ENCODE data around the gene PDXDC1. TPM values are rescaled to one million over a fixed set of nuclear protein-coding genes. Genes with fewer than 3 reads are reported as not detected.
"Not testable (repeated sequence)": the region's sequence is repeated elsewhere in the genome, so short reads cannot be mapped to it uniquely, and the experiment has no call there.

The PDXDC1 gene
- total RNA-seq, 1 donor from 2014 or later: 58.5 TPM

- intact Hi-C loops (cut with DNase I); H3K9me3 ChIP-seq; H3K4me3 ChIP-seq; H3K27me3 ChIP-seq; H3K4me1 ChIP-seq; H3K27ac ChIP-seq: not testable (repeated sequence)
- DNase-seq (ENCODE audit: low spot score in 2 of 2): peak in 1 of 2 donors; percentile 45
- peaks cover 50 to 62% of the 10 kb centered on the region in 2 donors for H3K36me3 ChIP-seq
These were observed 54.9 kb downstream of the PDXDC1 start for GRCh38 chr16:15029749-15030148.

GRCh38 chr16:15031179-15031578 is 56.4 kb downstream of the PDXDC1 start:
- Histone ChIP-seq H3K4me3 (no peak overlapping the region), H3K36me3 (peaks cover 63 to 76% of the 10 kb centered on the region in 2 donors), H3K27me3 (no peaks in the 10 kb centered on the region), H3K9me3 (no peaks in the 10 kb centered on the region), H3K27ac (no peak overlapping the region), H3K4me1 (no peaks in the 10 kb centered on the region)
- intact Hi-C loops (cut with DNase I): no loop called here
- peak in 1 of 2 donors; percentile 61 for DNase-seq (ENCODE audit: low spot score in 2 of 2)
- no peak for TF ChIP-seq CTCF (IDR thresholded peaks at IDR 0.05)

- Histone ChIP-seq H3K36me3 (peaks cover 66 to 80% of the 10 kb centered on the region in 2 donors), H3K27me3 (no peaks in the 10 kb centered on the region), H3K4me3 (no peak overlapping the region), H3K9me3 (no peaks in the 10 kb centered on the region), H3K4me1 (no peaks in the 10 kb centered on the region), H3K27ac (no peak overlapping the region)
- peak in 1 of 2 donors; percentile 47 for DNase-seq (ENCODE audit: low spot score in 2 of 2)
- TF ChIP-seq CTCF (IDR thresholded peaks at IDR 0.05): no peak
- intact Hi-C loops (cut with DNase I): no loop called here
These were observed 56.8 kb downstream of the PDXDC1 start for GRCh38 chr16:15031586-15031985.

- Histone ChIP-seq H3K4me1 (no peaks in the 10 kb centered on the region), H3K27ac (no peak overlapping the region), H3K9me3 (no peaks in the 10 kb centered on the region), H3K36me3 (peaks cover 77 to 92% of the 10 kb centered on the region in 2 donors), H3K4me3 (no peak overlapping the region), H3K27me3 (no peaks in the 10 kb centered on the region)
- DNase-seq (ENCODE audit: low spot score in 2 of 2): no peak
- no peak for TF ChIP-seq CTCF (IDR thresholded peaks at IDR 0.05)
- intact Hi-C loops (cut with DNase I): no loop called here
These were observed 57.9 kb downstream of the PDXDC1 start for GRCh38 chr16:15032547-15033308.

GRCh38 chr16:15033309-15033707 is 58.5 kb downstream of the PDXDC1 start:
- peaks cover 81 to 97% of the 10 kb centered on the region in 2 donors for H3K36me3 ChIP-seq
- intact Hi-C loops (cut with DNase I): no loop called here

More at GRCh38 chr16:15033309-15033707, 58.5 kb downstream of the PDXDC1 start:
- Histone ChIP-seq H3K9me3 (no peaks in the 10 kb centered on the region), H3K4me3 (no peak overlapping the region), H3K27me3 (no peaks in the 10 kb centered on the region), H3K27ac (no peak overlapping the region), H3K4me1 (no peaks in the 10 kb centered on the region)
- DNase-seq (ENCODE audit: low spot score in 2 of 2): no peak
- no peak for TF ChIP-seq CTCF (IDR thresholded peaks at IDR 0.05)
